GM12878 (cell line): ENCODE results near the gene OTOG. TPM values are rescaled to one million over a fixed set of nuclear protein-coding genes. Genes with fewer than 3 reads are reported as not detected.

Experiments
- ATAC-seq: fragments of 200-7000 bp; cut with Tn5 transposase; 3 replicates; pipeline ENCODE4 v1.9.1; 2020; ENCODE audit warnings: mild to moderate bottlenecking, moderate library complexity
- BruUV-seq: library from RNA; stranded (reverse); fragments of 400-500 nt; replicated peaks from 2 replicates; lab custom pipeline; 2021; lab: Mats Ljungman, UMichigan
- CTCF ChIA-PET: fragments of 300-600 bp; sonication (Branson Sonifier 250); formaldehyde crosslinking; extraction: SDS; loops from one replicate; lab custom pipeline; 2021; ENCODE audit warnings: inconsistent platforms; lab: Yijun Ruan, JAX
- POLR2A ChIA-PET: fragments of 350-600 bp; formaldehyde crosslinking; extraction: SDS; loops from one replicate; lab custom pipeline; 2021; ENCODE audit warnings: inconsistent platforms; lab: Charles Lee
- RAD21 ChIA-PET: fragments of 300-600 bp; sonication (Branson Sonifier 250); formaldehyde crosslinking; loops from one replicate; lab custom pipeline; 2023; ENCODE audit warnings: antibody characterized with exemption; ENCODE audit not compliant: unreplicated experiment; lab: Charles Lee
- SMC1A ChIA-PET: fragments of 300-600 bp; sonication (Branson Sonifier 250); formaldehyde crosslinking; loops from one replicate; lab custom pipeline; 2023; ENCODE audit not compliant: unreplicated experiment, uncharacterized antibody; lab: Charles Lee
- DNase-seq: peaks from one replicate; pipeline ENCODE4 v3.0.0-alpha.2; 2011; ENCODE audit warnings: low read depth, low spot score
- FAIRE-seq: peaks from 3 replicates; lab custom pipeline; 2011; peaks lifted over from hg19 to GRCh38; lab: Jason Lieb, UNC
- H2AFZ ChIP-seq: 2 replicates; pipeline ENCODE4 v1.6.0; 2011; ENCODE audit warnings: low read depth, low read length, control low read depth; ENCODE audit not compliant: control insufficient read depth
- H3K27ac ChIP-seq: 2 replicates; pipeline ENCODE4 v1.5.1; 2011; ENCODE audit warnings: control low read depth; ENCODE audit not compliant: control insufficient read depth, insufficient read depth
- H3K27me3 ChIP-seq, 2 experiments: replicated peaks in 1 of 2; 2 replicates each; pipeline versions ENCODE4 v1.6.0 to v1.6.1; 2011; ENCODE audit warnings: low read length in 1 of 2; ENCODE audit not compliant: control insufficient read depth in 2 of 2, insufficient read depth in 2 of 2
- H3K36me3 ChIP-seq, 2 experiments: 2 replicates each; pipeline ENCODE4 v1.5.1; 2011; ENCODE audit warnings: low read length in 1 of 2; ENCODE audit not compliant: control insufficient read depth in 2 of 2, insufficient read depth in 2 of 2
- H3K4me1 ChIP-seq: 2 replicates; pipeline ENCODE4 v1.6.1; 2011; ENCODE audit warnings: mild to moderate bottlenecking, low read length, moderate library complexity, mixed read lengths; ENCODE audit not compliant: control insufficient read depth, insufficient read depth
- H3K4me2 ChIP-seq: 2 replicates; pipeline ENCODE4 v1.6.0; 2011; ENCODE audit warnings: control low read depth; ENCODE audit not compliant: control insufficient read depth, insufficient read depth
- H3K4me3 ChIP-seq: fragments of 200-600 bp; sonication (generic); 2 replicates; pipeline ENCODE4 v1.5.1; 2016
- H3K79me2 ChIP-seq: 2 replicates; pipeline ENCODE4 v1.6.0; 2011; ENCODE audit warnings: low read length; ENCODE audit not compliant: control insufficient read depth, insufficient read depth
- H3K9ac ChIP-seq: 2 replicates; pipeline ENCODE4 v1.8.0; 2011; ENCODE audit warnings: low read length, control low read depth, mixed read lengths; ENCODE audit not compliant: control insufficient read depth, insufficient read depth
- H3K9me3 ChIP-seq: replicated peaks from 3 replicates; pipeline ENCODE4 v1.5.1; 2011; ENCODE audit warnings: mild to moderate bottlenecking, low read length; ENCODE audit not compliant: control insufficient read depth, insufficient read depth
- H4K20me1 ChIP-seq: 2 replicates; pipeline ENCODE4 v1.6.0; 2011; ENCODE audit not compliant: control insufficient read depth, insufficient read depth
- CBX3 ChIP-seq: fragments of 200-600 bp; sonication (generic); IDR thresholded peaks from 2 replicates; pipeline ENCODE4 v1.6.1; 2016; ENCODE audit warnings: low read depth, borderline replicate concordance
- CBX5 ChIP-seq: sonication (generic); IDR thresholded peaks from 2 replicates; pipeline ENCODE4 v1.6.1; 2016; ENCODE audit warnings: low read depth, moderate library complexity, mild to moderate bottlenecking, inconsistent platforms
- CREB1 ChIP-seq: IDR thresholded peaks from 2 replicates; pipeline ENCODE4 v1.6.1; 2012; ENCODE audit warnings: low read depth, mild to moderate bottlenecking, inconsistent platforms
- GATAD2B ChIP-seq: fragments of 450-650 bp; conservative IDR thresholded peaks from 2 replicates; pipeline ENCODE4 v1.6.1; 2017; ENCODE audit warnings: low read depth, mild to moderate bottlenecking, moderate library complexity
- HCFC1 ChIP-seq: fragments of 150-350 bp; IDR thresholded peaks from 2 replicates; pipeline ENCODE4 v1.6.1; 2014; ENCODE audit warnings: low read length
- HSF1 ChIP-seq: fragments of 150-350 bp; IDR thresholded peaks from 2 replicates; pipeline ENCODE4 v1.6.1; 2014; ENCODE audit warnings: mild to moderate bottlenecking, low read depth, low read length
- IKZF1 ChIP-seq: fragments of 450-650 bp; conservative IDR thresholded peaks from 2 replicates; pipeline ENCODE4 v1.6.1; 2017; ENCODE audit warnings: antibody characterized with exemption, mild to moderate bottlenecking
- IRF4 ChIP-seq: IDR thresholded peaks from 2 replicates; pipeline ENCODE4 v1.6.1; 2011; ENCODE audit warnings: low read depth, low read length
- NFIC ChIP-seq: IDR thresholded peaks from 2 replicates; pipeline ENCODE4 v1.6.1; 2012; ENCODE audit warnings: low read depth, mild to moderate bottlenecking, inconsistent platforms, low read length, moderate library complexity
- NR2C1 ChIP-seq: fragments of 450-650 bp; IDR thresholded peaks from 2 replicates; pipeline ENCODE4 v1.6.1; 2017; ENCODE audit warnings: antibody characterized with exemption, mild to moderate bottlenecking, moderate library complexity
- PAX5 ChIP-seq: IDR thresholded peaks from 2 replicates; pipeline ENCODE4 v1.6.1; 2011; ENCODE audit warnings: low read depth, low read length, borderline replicate concordance
- POLR2AphosphoS2 ChIP-seq: IDR thresholded peaks from 2 replicates; pipeline ENCODE4 v1.6.1; 2011; ENCODE audit warnings: low read depth, mild to moderate bottlenecking, low read length, improper control_type of control experiment, moderate library complexity
- RELA ChIP-seq: fragments of 450-650 bp; IDR thresholded peaks from 2 replicates; pipeline ENCODE4 v1.8.0; 2014; ENCODE audit warnings: borderline replicate concordance; ENCODE audit not compliant: partially characterized antibody
- RUNX3 ChIP-seq: IDR thresholded peaks from 2 replicates; pipeline ENCODE4 v1.6.1; 2012; ENCODE audit warnings: low read length, inconsistent platforms
- SPI1 ChIP-seq: IDR thresholded peaks from 2 replicates; pipeline ENCODE4 v1.6.1; 2011; ENCODE audit warnings: low read depth, mild to moderate bottlenecking, low read length, moderate library complexity, borderline replicate concordance; ENCODE audit not compliant: insufficient read depth
- TCF12 ChIP-seq: IDR thresholded peaks from 2 replicates; pipeline ENCODE4 v1.6.1; 2011; ENCODE audit warnings: low read depth, mild to moderate bottlenecking, low read length
- ZZZ3 ChIP-seq: IDR thresholded peaks from 2 replicates; pipeline ENCODE4 v1.6.1; 2011; ENCODE audit warnings: low read depth; ENCODE audit not compliant: control insufficient read depth, insufficient read length
- WGBS: methylation state at CpG from one replicate; pipeline ENCODE4 v1.1.6; 2016; ENCODE audit warnings: low lambda C conversion rate; ENCODE audit not compliant: insufficient replicate concordance, insufficient coverage; ENCODE audit errors: missing lambda C conversion rate; 5-methylcytosine and 5-hydroxymethylcytosine counted together
- in situ Hi-C: fragments of 300-500 bp; cut with MboI; formaldehyde crosslinking; loops from 9 replicates; pipeline ENCODE4 v1.14.3; 2018; ENCODE audit warnings: mixed read lengths
- intact Hi-C: fragments of 100-400 bp; cut with micrococcal nuclease; formaldehyde crosslinking; loops from one replicate; pipeline ENCODE4 v1.14.2; 2022; ENCODE audit not compliant: unreplicated experiment
- polyA plus RNA-seq, 11 experiments: library from polyadenylated mRNA; depleted of rRNA in 4 of 11; unstranded in 6 of 11; stranded (reverse) in 5 of 11; fragments of >200 nt; fragmentation: Nextera tagmentation in 4 of 11; fragmentation: Illumina TruSeq in 1 of 11; extraction: Ambion mirVana in 4 of 11; extraction: Trizol in 1 of 11; gene quantifications; 1 replicate in 1 of 11; 2 replicates in 10 of 11; pipeline versions ENCODE4 v1.2.1 to v1.2.3, GENCODE V29; 2011 to 2016; ENCODE audit warnings: inconsistent platforms in 2 of 11, missing spikeins in 2 of 11, low read depth in 1 of 11
- total RNA-seq, 4 experiments: library from RNA; depleted of rRNA in 3 of 4; stranded (reverse); fragments of >200 nt in 3 of 4; fragmentation: Illumina TruSeq in 1 of 4; extraction: Trizol in 1 of 4; gene quantifications; 2 replicates each; pipeline versions ENCODE4 v1.2.1 to v1.2.3, GENCODE V29; 2013 to 2021

Gene OTOG
- total and polyA plus RNA-seq, 10 of the 15 experiments (the other 5 are each of a cell fraction or from before 2014, with no cell fraction given) = not detected

GRCh38 chr11:17568944-17569343 lies 21.9 kb downstream of the OTOG start:
- no peak overlapping the region for H3K4me2 ChIP-seq
- intact Hi-C loops = no loop called here
- WGBS = 40% methylated on average over 4 of the region's 4 CpGs
- ChIA-PET POLR2A (no interaction called here), SMC1A (no interaction called here), CTCF (no interaction called here), RAD21 (no interaction called here)
- FAIRE-seq (no peak), DNase-seq (no peak), ATAC-seq (no peak)
- no peak overlapping the region for H3K27ac ChIP-seq
- no peaks in the 10 kb centered on the region for H3K36me3 ChIP-seq
- H3K9me3 ChIP-seq = no peaks in the 10 kb centered on the region
- in situ Hi-C loops = no loop called here
- TF ChIP-seq HCFC1 (no peak), IRF4 (no peak)
- no peak overlapping the region for H3K4me3 ChIP-seq
- H3K27me3 ChIP-seq = no peaks in the 10 kb centered on the region
- BruUV-seq = no TSS peak
- no peaks in the 10 kb centered on the region for H3K79me2 ChIP-seq
- H2AFZ ChIP-seq = no peak overlapping the region
- no peaks in the 10 kb centered on the region for H3K4me1 ChIP-seq
- H3K9ac ChIP-seq = no peak overlapping the region
- no peaks in the 10 kb centered on the region for H4K20me1 ChIP-seq

- no peak overlapping the region for H3K4me2 ChIP-seq
- H3K79me2 ChIP-seq = no peaks in the 10 kb centered on the region
- FAIRE-seq = no peak
- no peak overlapping the region for H2AFZ ChIP-seq
- no peaks in the 10 kb centered on the region for H3K36me3 ChIP-seq
- no peaks in the 10 kb centered on the region for H3K9me3 ChIP-seq
- H3K27ac ChIP-seq = no peak overlapping the region
- no peaks in the 10 kb centered on the region for H3K4me1 ChIP-seq
- 66% methylated on average over 16 of the region's 23 CpGs for WGBS
- ChIA-PET SMC1A (no interaction called here), CTCF (no interaction called here), POLR2A (no interaction called here), RAD21 (no interaction called here)
- ATAC-seq = no peak
- BruUV-seq = no TSS peak
- in situ Hi-C loops = no loop called here
- no peak overlapping the region for H3K9ac ChIP-seq
- H4K20me1 ChIP-seq = no peaks in the 10 kb centered on the region
- no peak overlapping the region for H3K4me3 ChIP-seq
- DNase-seq = no peak
- H3K27me3 ChIP-seq = no peaks in the 10 kb centered on the region
- intact Hi-C loops = no loop called here
- TF ChIP-seq RUNX3 (no peak), RELA (no peak), TCF12 (no peak), SPI1 (no peak), CBX3 (no peak), POLR2AphosphoS2 (no peak), CBX5 (no peak), NFIC (no peak), GATAD2B (no peak), ZZZ3 (no peak), NR2C1 (no peak), CREB1 (no peak), PAX5 (no peak), IKZF1 (no peak), HSF1 (no peak)
These were observed 23.0 kb downstream of the OTOG start for GRCh38 chr11:17570034-17570433.
